GM13977 (cell line): ENCODE results near the gene FASLG.
"Not testable (repeated sequence)": the region's sequence is repeated elsewhere in the genome, so short reads cannot be mapped to it uniquely, and the experiment has no call there.

Source experiments
- DNase-seq: peaks from one replicate; pipeline ENCODE4 v3.0.0; 2012; ENCODE audit warnings: low spot score
- CTCF ChIP-seq: IDR thresholded peaks from 2 replicates; pipeline ENCODE4 v1.5.1; 2012; ENCODE audit warnings: mild to moderate bottlenecking, control low read depth; ENCODE audit not compliant: insufficient read depth; ENCODE audit errors: extremely low read depth, missing control alignments
- in situ Hi-C: fragments of 300-500 bp; cut with MboI; formaldehyde crosslinking; loops from one replicate; pipeline ENCODE4 v1.12.0; 2022; ENCODE audit warnings: low sequenced_read_pairs, low pct_unique_long_range_greater_than_20kb, mixed read lengths, inconsistent platforms; ENCODE audit not compliant: unreplicated experiment

Gene FASLG

GRCh38 chr1:172658871-172659453 lies at the start of gene FASLG:
TSS of gene FASLG (plus strand) at chr1:172659103. CDS start at chr1:172659202, 99 bp downstream.
- no peak for DNase-seq
- no peak for TF ChIP-seq CTCF
- in situ Hi-C loops, result no loop called here

GRCh38 chr1:172609528-172609927 lies 49.4 kb upstream of the FASLG start:
- DNase-seq, result no peak
- in situ Hi-C loops, result no loop called here
- peak; percentile 33 for TF ChIP-seq CTCF

- no peak for TF ChIP-seq CTCF
- in situ Hi-C loops, result loop anchor here (10.0 kb wide), 1 partner anchor 102 kb away; no protein-coding TSS in a partner anchor
- DNase-seq, result no peak
Measured at GRCh38 chr1:172612478-172612877, 46.4 kb upstream of the FASLG start.

GRCh38 chr1:172613294-172613693 lies 45.6 kb upstream of the FASLG start:
- no peak for TF ChIP-seq CTCF

GRCh38 chr1:172616195-172616594 lies 42.7 kb upstream of the FASLG start:
- no peak for DNase-seq
- in situ Hi-C loops, result loop anchor here (10.0 kb wide), 1 partner anchor 99 kb away; no protein-coding TSS in a partner anchor
- no peak for TF ChIP-seq CTCF

More at GRCh38 chr1:172613294-172613693, 45.6 kb upstream of the FASLG start:
- DNase-seq, result no peak
- in situ Hi-C loops, result loop anchor here (10.0 kb wide), 1 partner anchor 102 kb away; no protein-coding TSS in a partner anchor

GRCh38 chr1:172616636-172617035 lies 42.3 kb upstream of the FASLG start:
- in situ Hi-C loops, result loop anchor here (10.0 kb wide), 1 partner anchor 98 kb away; no protein-coding TSS in a partner anchor
- no peak for TF ChIP-seq CTCF
- DNase-seq, result no peak

GRCh38 chr1:172620603-172621002 lies 38.3 kb upstream of the FASLG start:
- in situ Hi-C loops, DNase-seq: not testable (repeated sequence)
